Measurements from ENCODE around the gene FYCO1. TPM values are rescaled to one million over a fixed set of nuclear protein-coding genes. Genes with fewer than 3 reads are reported as not detected.

FYCO1 gene
- total RNA-seq, 2 experiments from 2014 or later = 14.1 to 14.5 TPM

- H3K9me3 Mint-ChIP-seq = peaks cover 2% of the 10 kb centered on the region
- ATAC-seq = no peak
- H3K27ac Mint-ChIP-seq = peak overlapping the region; percentile 3
- DNase-seq = no peak
- intact Hi-C loops (cut with micrococcal nuclease) = loop anchor here (5.0 to 10.0 kb wide), 2 partner anchors 32 to 430 kb away; partner anchors contain the start of gene CCR5
- peak overlapping the region; percentile 12 for H3K4me3 Mint-ChIP-seq
- H3K4me1 Mint-ChIP-seq (ENCODE audit: low read depth) = peaks cover 55% of the 10 kb centered on the region
- no peak for TF ChIP-seq CTCF (IDR thresholded peaks at IDR 0.05)
- peaks cover 64% of the 10 kb centered on the region for H3K36me3 Mint-ChIP-seq (ENCODE audit: low read depth)
- peaks cover 2% of the 10 kb centered on the region for H3K27me3 Mint-ChIP-seq
- ChIA-PET POLR2A (interaction anchor here (0.9 to 1.6 kb wide), 7 partner anchors 14 to 50 kb away, joined by 3 to 6 read pairs (median 3); partner anchors contain the start of gene FYCO1), CTCF (interaction anchor here (1.2 to 35.9 kb wide), 7 partner anchors 17 to 138 kb away, joined by 3 to 656 read pairs (median 7); no protein-coding TSS in a partner anchor)
These were observed 50.6 kb downstream of the FYCO1 start for GRCh38 chr3:45944830-45945620.

- peaks cover 52% of the 10 kb centered on the region for H3K4me1 Mint-ChIP-seq (ENCODE audit: low read depth)
- peak; percentile 77 for DNase-seq
- POLR2A ChIA-PET = interaction anchor here (0.6 to 1.6 kb wide), 11 partner anchors 10 to 426 kb away, joined by 3 to 11 read pairs (median 4); partner anchors contain the start of gene LZTFL1
- no peak for TF ChIP-seq CTCF (IDR thresholded peaks at IDR 0.05)
- H3K27ac Mint-ChIP-seq = peak within 1 kb of the TSS; percentile 69
- ATAC-seq = peak; percentile 78
- H3K36me3 Mint-ChIP-seq (ENCODE audit: low read depth) = peaks cover 57% of the 10 kb centered on the region
- intact Hi-C loops (cut with micrococcal nuclease) = loop anchor here (5.0 to 10.0 kb wide), 2 partner anchors 34 to 431 kb away; partner anchors contain the start of gene CCR5
- peaks cover 2% of the 10 kb centered on the region for H3K27me3 Mint-ChIP-seq
- CTCF ChIA-PET = interaction anchor here (1.0 to 35.9 kb wide), 10 partner anchors 14 to 429 kb away, joined by 3 to 656 read pairs (median 4); partner anchors contain the start of gene FYCO1
- H3K4me3 Mint-ChIP-seq = peak within 1 kb of the TSS; percentile 56
- H3K9me3 Mint-ChIP-seq = peaks cover 2% of the 10 kb centered on the region
These were observed 52.3 kb downstream of the FYCO1 start, which contains the start of gene CXCR6 for GRCh38 chr3:45943207-45943846. TSS of gene CXCR6 (plus strand) at chr3:45943464. CDS start at chr3:45946482, 3,018 bp downstream.

GRCh38 chr3:45942051-45942825 lies 53.4 kb downstream of the FYCO1 start:
- Mint-ChIP-seq H3K9me3 (peaks cover 2% of the 10 kb centered on the region), H3K27me3 (peaks cover 2% of the 10 kb centered on the region), H3K4me1 (ENCODE audit: low read depth) (peaks cover 51% of the 10 kb centered on the region), H3K4me3 (no peak overlapping the region), H3K27ac (no peak overlapping the region), H3K36me3 (ENCODE audit: low read depth) (peaks cover 54% of the 10 kb centered on the region)
- ATAC-seq (no peak), DNase-seq (no peak)
- intact Hi-C loops (cut with micrococcal nuclease) = loop anchor here (5.0 to 10.0 kb wide), 2 partner anchors 35 to 433 kb away; partner anchors contain the start of gene CCR5
- ChIA-PET POLR2A (interaction anchor here (0.7 to 1.6 kb wide), 6 partner anchors 11 to 427 kb away, joined by 3 to 11 read pairs (median 4); partner anchors contain the start of gene LZTFL1), CTCF (interaction anchor here (1.2 to 35.9 kb wide), 7 partner anchors 13 to 430 kb away, joined by 3 to 656 read pairs (median 9); no protein-coding TSS in a partner anchor)
- no peak for TF ChIP-seq CTCF (IDR thresholded peaks at IDR 0.05)

GRCh38 chr3:45940781-45941365 lies 54.8 kb downstream of the FYCO1 start:
- ATAC-seq = no peak
- intact Hi-C loops (cut with micrococcal nuclease) = loop anchor here (5.0 to 10.0 kb wide), 2 partner anchors 36 to 434 kb away; partner anchors contain the start of gene CCR5
- DNase-seq = no peak

More at GRCh38 chr3:45940781-45941365, 54.8 kb downstream of the FYCO1 start:
- H3K36me3 Mint-ChIP-seq (ENCODE audit: low read depth) = peaks cover 44% of the 10 kb centered on the region
- ChIA-PET CTCF (interaction anchor here (0.8 to 35.9 kb wide), 4 partner anchors 10 to 142 kb away, joined by 3 to 656 read pairs (median 26); no protein-coding TSS in a partner anchor), POLR2A (interaction anchor here (2.6 to 4.1 kb wide), 2 partner anchors 53 to 138 kb away, joined by 8 to 22 read pairs; no protein-coding TSS in a partner anchor)
- H3K27me3 Mint-ChIP-seq = peaks cover 2% of the 10 kb centered on the region
- no peak overlapping the region for H3K4me3 Mint-ChIP-seq
- H3K9me3 Mint-ChIP-seq = peaks cover 2% of the 10 kb centered on the region
- no peak overlapping the region for H3K27ac Mint-ChIP-seq
- H3K4me1 Mint-ChIP-seq (ENCODE audit: low read depth) = peaks cover 40% of the 10 kb centered on the region
- TF ChIP-seq CTCF (IDR thresholded peaks at IDR 0.05) = no peak

All from activated CD8-positive, alpha-beta T cell treated with anti-CD3 and anti-CD28 coated beads for 36 hours (primary cell).